GM21717 (cell line): Measurements from ENCODE around the gene CFAP46.
"Not testable (repeated sequence)": the region's sequence is repeated elsewhere in the genome, so short reads cannot be mapped to it uniquely, and the experiment has no call there.

ENCODE experiments used
- ATAC-seq: cut with Tn5 transposase; IDR thresholded peaks from one replicate; pipeline ENCODE4 v1.9.1; 2021; ENCODE audit warnings: mild to moderate bottlenecking, moderate library complexity; ENCODE audit not compliant: unreplicated experiment

Gene CFAP46

GRCh38 chr10:132832186-132832969 lies 110.0 kb downstream of the CFAP46 start:
- no peak for ATAC-seq

GRCh38 chr10:132829403-132829802 lies 113.0 kb downstream of the CFAP46 start:
- ATAC-seq = no peak

- no peak for ATAC-seq
These were observed 113.7 kb downstream of the CFAP46 start for GRCh38 chr10:132828681-132829080.

GRCh38 chr10:132827861-132828539 lies 114.4 kb downstream of the CFAP46 start:
- ATAC-seq = no peak

GRCh38 chr10:132827423-132827789 lies 115.0 kb downstream of the CFAP46 start:
- ATAC-seq = no peak

GRCh38 chr10:132826524-132827422 lies 115.6 kb downstream of the CFAP46 start:
- no peak for ATAC-seq

- ATAC-seq = not testable (repeated sequence)
These were observed 116.4 kb downstream of the CFAP46 start for GRCh38 chr10:132825783-132826523.

GRCh38 chr10:132820056-132820455 lies 122.3 kb downstream of the CFAP46 start:
- no peak for ATAC-seq

GRCh38 chr10:132817701-132818211 lies 124.6 kb downstream of the CFAP46 start:
- no peak for ATAC-seq

- ATAC-seq = no peak
These were observed 125.7 kb downstream of the CFAP46 start for GRCh38 chr10:132816718-132817117.

GRCh38 chr10:132815168-132815857 lies 127.1 kb downstream of the CFAP46 start:
- ATAC-seq = no peak

- no peak for ATAC-seq
These were observed 127.9 kb downstream of the CFAP46 start for GRCh38 chr10:132814469-132814856.

GRCh38 chr10:132813560-132814468 lies 128.6 kb downstream of the CFAP46 start:
- no peak for ATAC-seq

- ATAC-seq = no peak
These were observed 129.4 kb downstream of the CFAP46 start for GRCh38 chr10:132813001-132813401.

- ATAC-seq = no peak
These were observed 129.8 kb downstream of the CFAP46 start for GRCh38 chr10:132812520-132812919.

GRCh38 chr10:132811891-132812481 lies 130.4 kb downstream of the CFAP46 start:
- no peak for ATAC-seq

- no peak for ATAC-seq
These were observed 131.3 kb downstream of the CFAP46 start for GRCh38 chr10:132810807-132811700.
